Cardiac muscle cell (in vitro differentiated cells and primary cell): ENCODE data around the gene GPR183. TPM values are rescaled to one million over a fixed set of nuclear protein-coding genes. Genes with fewer than 3 reads are reported as not detected.

Source experiments
- DNase-seq, 2 donors: peaks; one replicate each; pipeline versions ENCODE4 v3.0.0 to v3.0.0-alpha.2; 2010 to 2017; ENCODE audit warnings: low read depth in 1 of 2, low spot score in 1 of 2
- H3K27ac ChIP-seq: fragments of 200-600 bp; sonication (generic); 2 replicates; pipeline ENCODE4 v1.5.1; 2016
- H3K27me3 ChIP-seq: fragments of 200-600 bp; sonication (generic); 2 replicates; pipeline ENCODE4 v1.6.0; 2016; ENCODE audit warnings: control low read depth
- H3K36me3 ChIP-seq: fragments of 200-600 bp; sonication (generic); 2 replicates; pipeline ENCODE4 v1.5.1; 2016; ENCODE audit warnings: control low read depth
- H3K4me1 ChIP-seq: fragments of 200-600 bp; sonication (generic); 2 replicates; pipeline ENCODE4 v1.8.1; 2017; ENCODE audit warnings: low read depth, mild to moderate bottlenecking, mixed run types
- H3K4me3 ChIP-seq: fragments of 200-600 bp; sonication (generic); 2 replicates; pipeline ENCODE4 v1.5.1; 2016; ENCODE audit warnings: mild to moderate bottlenecking
- H3K9me3 ChIP-seq: fragments of 200-600 bp; sonication (generic); 2 replicates; pipeline ENCODE4 v1.5.1; 2017; ENCODE audit warnings: low read depth, mild to moderate bottlenecking, control low read depth
- CTCF ChIP-seq: IDR thresholded peaks from 2 replicates; pipeline ENCODE4 v1.5.1; 2012; ENCODE audit warnings: low read depth, mild to moderate bottlenecking, low read length
- polyA plus RNA-seq: library from polyadenylated mRNA; unstranded; fragments of >200 nt; fragmentation: Nextera tagmentation; extraction: Ambion mirVana; gene quantifications from 2 replicates; pipeline ENCODE4 v1.2.1, GENCODE V29; 2016
- total RNA-seq: library from RNA; depleted of rRNA; stranded (reverse); fragments of >200 nt; gene quantifications from 2 replicates; pipeline ENCODE4 v1.2.3, GENCODE V29; 2016

GPR183 gene
- total and polyA plus RNA-seq, 2 experiments from 2014 or later: 11.6 to 17.1 TPM

- H3K36me3 ChIP-seq: peaks cover 6% of the 10 kb centered on the region
- no peak for DNase-seq
- H3K27me3 ChIP-seq: no peaks in the 10 kb centered on the region
- no peak for TF ChIP-seq CTCF
- H3K4me1 ChIP-seq: peaks cover 15% of the 10 kb centered on the region
- H3K4me3 ChIP-seq: no peak overlapping the region
- no peak overlapping the region for H3K27ac ChIP-seq
- no peaks in the 10 kb centered on the region for H3K9me3 ChIP-seq
Measured at GRCh38 chr13:99342723-99343315, 35.6 kb upstream of the GPR183 start.

DNA sequence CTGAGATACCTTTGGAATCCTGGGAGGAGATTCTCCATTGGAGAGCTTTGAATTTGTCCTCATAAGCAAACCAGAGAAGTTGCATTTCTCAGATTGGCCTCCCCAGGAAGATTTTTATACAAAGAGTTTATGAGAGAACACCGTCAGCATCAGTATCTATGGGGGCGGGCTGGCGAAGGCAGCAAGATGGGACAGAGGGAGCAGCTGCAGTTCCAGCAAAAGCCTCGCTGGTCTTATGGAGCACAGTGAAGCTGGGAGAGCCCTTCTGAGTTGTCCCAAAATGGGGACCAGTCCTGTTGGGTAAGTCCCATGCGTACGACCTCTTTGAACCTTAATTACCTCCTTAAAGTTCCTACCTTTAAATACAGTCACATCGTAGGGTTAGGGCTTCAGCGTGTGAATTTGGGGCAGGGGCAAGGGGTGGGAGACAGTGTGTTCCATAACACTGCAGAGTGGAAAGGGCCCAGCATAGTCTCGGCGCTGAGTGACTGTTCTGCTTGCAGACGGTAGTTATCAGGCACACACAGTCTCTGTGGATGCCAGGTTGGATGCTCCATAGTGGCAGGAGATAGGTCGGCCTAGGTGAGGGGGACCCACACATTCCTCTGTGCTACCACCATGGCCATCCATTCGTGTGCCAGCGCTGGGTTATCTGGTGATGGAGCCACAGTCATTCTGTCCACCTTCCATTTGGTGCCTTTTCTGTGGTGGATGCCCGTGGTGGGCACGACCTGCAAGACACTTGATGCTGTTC lies 34.9 kb upstream of the GPR183 start:
- no peak for TF ChIP-seq CTCF
- peaks cover 6% of the 10 kb centered on the region for H3K36me3 ChIP-seq
- H3K4me1 ChIP-seq: peaks cover 15% of the 10 kb centered on the region
- DNase-seq: no peak
- no peak overlapping the region for H3K4me3 ChIP-seq
- H3K27ac ChIP-seq: no peak overlapping the region
- no peaks in the 10 kb centered on the region for H3K9me3 ChIP-seq
- H3K27me3 ChIP-seq: no peaks in the 10 kb centered on the region

DNA sequence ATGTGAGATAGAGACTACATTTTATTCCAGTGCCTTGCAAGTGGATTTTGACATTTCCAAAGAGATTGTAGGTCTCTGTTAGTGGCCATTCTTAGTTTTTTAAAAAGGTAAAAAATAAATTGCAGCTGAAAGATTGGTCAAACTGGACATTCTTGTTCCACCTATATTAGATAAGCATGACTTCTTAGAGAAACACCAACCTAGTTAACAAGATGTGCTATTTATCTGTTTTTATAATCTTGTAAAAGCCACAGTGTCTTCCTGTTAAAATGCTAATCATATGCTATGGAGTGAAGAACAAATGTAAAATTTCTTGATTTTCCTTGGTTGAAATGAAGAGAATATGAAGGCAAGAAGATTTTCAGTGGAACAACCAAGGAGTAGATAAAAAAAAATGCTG lies 33.4 kb upstream of the GPR183 start:
- Histone ChIP-seq H3K4me1 (peaks cover 27% of the 10 kb centered on the region), H3K4me3 (no peak overlapping the region), H3K36me3 (peaks cover 6% of the 10 kb centered on the region), H3K27me3 (no peaks in the 10 kb centered on the region), H3K9me3 (no peaks in the 10 kb centered on the region), H3K27ac (no peak overlapping the region)
- no peak for DNase-seq
- no peak for TF ChIP-seq CTCF

- Histone ChIP-seq H3K4me1 (peaks cover 27% of the 10 kb centered on the region), H3K27ac (peak overlapping the region; percentile 77), H3K36me3 (peaks cover 6% of the 10 kb centered on the region), H3K9me3 (no peaks in the 10 kb centered on the region), H3K27me3 (no peaks in the 10 kb centered on the region), H3K4me3 (no peak overlapping the region)
- TF ChIP-seq CTCF: no peak
- DNase-seq: peak in 1 of 2 donors; percentile 62
Measured at GRCh38 chr13:99339736-99340397, 32.7 kb upstream of the GPR183 start.

- peaks cover 27% of the 10 kb centered on the region for H3K4me1 ChIP-seq
- H3K27ac ChIP-seq: peak overlapping the region; percentile 77
- H3K4me3 ChIP-seq: no peak overlapping the region
- H3K27me3 ChIP-seq: no peaks in the 10 kb centered on the region
- no peak for TF ChIP-seq CTCF
- no peaks in the 10 kb centered on the region for H3K9me3 ChIP-seq
- peaks cover 6% of the 10 kb centered on the region for H3K36me3 ChIP-seq
- DNase-seq: peak in 1 of 2 donors; percentile 18
Measured at GRCh38 chr13:99339230-99339721, 32.1 kb upstream of the GPR183 start.
